Gastrocnemius medialis (tissue), 4 donors: ENCODE data around the gene CNTN4.

ENCODE experiments used
- CTCF ChIP-seq, 5 experiments: fragments of 450-650 bp in 3 of 5; fragments of 200-600 bp in 2 of 5; sonication (generic) in 2 of 5; IDR thresholded peaks in 4 of 5; conservative IDR thresholded peaks in 1 of 5; 1 replicate in 4 of 5; 2 replicates in 1 of 5; pipeline ENCODE4 v1.5.1; 2016 to 2019; ENCODE audit warnings: antibody characterized with exemption in 5 of 5, mild to moderate bottlenecking in 3 of 5, moderate library complexity in 3 of 5
- POLR2A ChIP-seq, 2 donors: fragments of 450-650 bp; IDR thresholded peaks; one replicate each; pipeline ENCODE4 v1.6.1; 2017; ENCODE audit warnings: antibody characterized with exemption in 2 of 2, mild to moderate bottlenecking in 2 of 2, moderate library complexity in 2 of 2

DNA sequence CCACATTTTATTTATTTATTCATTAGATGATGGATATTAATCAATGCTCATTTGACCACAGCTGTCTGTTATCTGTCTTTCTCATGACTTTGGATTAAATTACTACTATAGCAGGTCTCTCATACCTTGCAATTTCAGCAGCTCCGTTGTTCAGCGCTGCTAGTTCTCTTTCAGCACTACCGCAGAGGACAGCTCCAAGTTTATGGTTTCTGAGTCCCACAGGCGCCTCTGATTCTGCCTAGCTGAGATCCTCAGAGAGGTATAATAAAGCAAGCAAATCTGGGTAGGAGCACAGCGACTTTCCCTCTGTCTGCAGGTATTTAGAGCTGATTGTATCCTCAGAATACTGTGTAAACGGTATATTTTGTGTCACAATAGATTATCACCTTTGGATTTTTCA is 204.9 kb downstream of the CNTN4 start:
- TF ChIP-seq CTCF (IDR thresholded peaks at IDR 0.05 in 4 of 5, conservative IDR thresholded peaks at IDR 0.05 in 1 of 5): no peak
- no peak for TF ChIP-seq POLR2A (IDR thresholded peaks at IDR 0.05)
